Lower leg skin (tissue), 4 donors: ENCODE measurements around the gene TIPARP. TPM values are rescaled to one million over a fixed set of nuclear protein-coding genes. Genes with fewer than 3 reads are reported as not detected.

Experiments used
- DNase-seq, 2 donors: peaks; one replicate each; pipeline ENCODE4 v3.0.0-alpha.2; 2019; ENCODE audit warnings: low spot score in 2 of 2
- H3K4me3 ChIP-seq: fragments of 200-600 bp; sonication (generic); 2 replicates; pipeline ENCODE4 v1.5.1; 2017; ENCODE audit warnings: mild to moderate bottlenecking, low read depth; ENCODE audit not compliant: poor library complexity, severe bottlenecking
- POLR2A ChIP-seq, 2 donors: fragments of 450-650 bp; IDR thresholded peaks; one replicate each; pipeline ENCODE4 v1.6.1; 2016 to 2017; ENCODE audit warnings: antibody characterized with exemption in 2 of 2, mild to moderate bottlenecking in 1 of 2, moderate library complexity in 1 of 2
- WGBS, 2 donors: methylation state at CpG; one replicate each; pipeline ENCODE4 v1.1.5; 2018; 5-methylcytosine and 5-hydroxymethylcytosine counted together
- intact Hi-C: fragments of 100-400 bp; cut with DNase I; formaldehyde crosslinking; loops from one replicate; pipeline ENCODE4 v1.15.0; 2023; ENCODE audit warnings: low total_unique reads
- total RNA-seq, 4 donors: library from RNA; depleted of rRNA; stranded (reverse); fragments of >200 nt; gene quantifications; one replicate each; pipeline ENCODE4 v1.1.0, GENCODE V29; 2016
- TF ChIP-seq, protein P1 (sequence below), 3 donors: fragments of 450-650 bp; IDR thresholded peaks; one replicate each; pipeline ENCODE4 v1.5.1; 2016; ENCODE audit warnings: antibody characterized with exemption in 3 of 3, mild to moderate bottlenecking in 3 of 3, moderate library complexity in 2 of 3

Gene TIPARP
- total RNA-seq, 4 donors from 2014 or later = 59.1 to 70.3 (median 68.5) TPM

DNA sequence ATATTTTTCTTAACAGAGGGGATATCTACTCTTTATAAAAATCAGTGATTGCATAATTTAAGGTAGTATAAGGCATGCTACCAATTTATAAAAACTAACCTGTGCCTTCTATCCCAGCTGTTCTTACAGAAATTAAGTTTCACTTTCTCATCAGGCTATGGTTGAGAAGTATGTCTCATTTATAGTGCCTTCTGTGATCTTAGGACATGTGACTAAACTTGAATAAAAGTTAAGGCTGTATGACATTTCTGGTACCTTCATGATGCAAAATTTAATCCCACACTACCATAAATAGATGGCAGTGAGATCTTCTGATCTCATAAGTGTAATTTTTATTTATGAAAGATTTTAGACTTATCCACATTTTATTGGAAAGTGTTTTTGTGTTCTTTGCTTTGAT, 12.6 kb downstream of the TIPARP start:
- TF ChIP-seq, protein P1, sequence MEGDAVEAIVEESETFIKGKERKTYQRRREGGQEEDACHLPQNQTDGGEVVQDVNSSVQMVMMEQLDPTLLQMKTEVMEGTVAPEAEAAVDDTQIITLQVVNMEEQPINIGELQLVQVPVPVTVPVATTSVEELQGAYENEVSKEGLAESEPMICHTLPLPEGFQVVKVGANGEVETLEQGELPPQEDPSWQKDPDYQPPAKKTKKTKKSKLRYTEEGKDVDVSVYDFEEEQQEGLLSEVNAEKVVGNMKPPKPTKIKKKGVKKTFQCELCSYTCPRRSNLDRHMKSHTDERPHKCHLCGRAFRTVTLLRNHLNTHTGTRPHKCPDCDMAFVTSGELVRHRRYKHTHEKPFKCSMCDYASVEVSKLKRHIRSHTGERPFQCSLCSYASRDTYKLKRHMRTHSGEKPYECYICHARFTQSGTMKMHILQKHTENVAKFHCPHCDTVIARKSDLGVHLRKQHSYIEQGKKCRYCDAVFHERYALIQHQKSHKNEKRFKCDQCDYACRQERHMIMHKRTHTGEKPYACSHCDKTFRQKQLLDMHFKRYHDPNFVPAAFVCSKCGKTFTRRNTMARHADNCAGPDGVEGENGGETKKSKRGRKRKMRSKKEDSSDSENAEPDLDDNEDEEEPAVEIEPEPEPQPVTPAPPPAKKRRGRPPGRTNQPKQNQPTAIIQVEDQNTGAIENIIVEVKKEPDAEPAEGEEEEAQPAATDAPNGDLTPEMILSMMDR (IDR thresholded peaks at IDR 0.05) = no peak
- TF ChIP-seq POLR2A (IDR thresholded peaks at IDR 0.05) = no peak
- intact Hi-C loops = no loop called here

DNA sequence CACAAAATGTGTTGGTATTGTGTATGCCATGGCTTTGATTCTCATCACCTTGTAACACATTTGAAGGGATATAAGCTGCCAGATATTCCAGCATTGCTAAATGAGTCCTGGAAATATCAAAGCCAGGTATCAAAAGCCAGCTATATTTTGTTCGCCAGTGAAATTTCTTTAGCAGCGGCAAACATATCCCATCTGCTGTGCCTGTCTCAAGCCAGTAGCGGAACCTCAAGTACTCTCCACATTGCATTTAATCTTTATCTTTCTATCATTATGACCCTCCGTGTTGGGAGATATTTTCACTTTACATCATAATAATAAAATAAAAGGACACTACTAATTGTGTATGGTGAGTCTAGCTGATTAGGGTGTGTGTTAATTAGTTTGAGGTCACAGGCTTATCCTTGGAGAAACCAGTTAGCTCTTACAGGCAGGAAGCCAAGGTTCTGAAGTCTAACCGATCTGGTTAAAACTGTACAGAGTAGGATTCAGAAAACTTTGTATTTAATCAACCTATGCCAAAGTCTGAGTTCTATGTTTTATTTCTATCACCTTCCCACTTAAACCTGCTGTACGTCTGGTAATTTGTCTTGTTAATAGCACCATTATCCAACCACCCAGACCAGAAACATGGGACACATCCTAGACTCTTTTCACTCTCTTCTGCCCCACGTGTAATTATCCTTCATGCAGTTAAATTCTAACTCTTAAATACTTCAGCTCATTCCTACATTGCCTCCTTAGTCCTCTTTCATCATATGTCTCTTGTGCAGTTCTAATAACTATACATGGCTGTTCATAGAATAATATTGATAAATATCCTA, 14.5 kb downstream of the TIPARP start:
- intact Hi-C loops = no loop called here
- H3K4me3 ChIP-seq = no peak overlapping the region
- TF ChIP-seq, protein P1 (IDR thresholded peaks at IDR 0.05) = no peak
- TF ChIP-seq POLR2A (IDR thresholded peaks at IDR 0.05) = no peak
- WGBS, 2 donors = 80 to 81% methylated on average over 7 of the region's 7 CpGs
- DNase-seq = no peak

More for the DNA sequence above, 12.6 kb downstream of the TIPARP start:
- no peak for DNase-seq
- H3K4me3 ChIP-seq = no peak overlapping the region

DNA sequence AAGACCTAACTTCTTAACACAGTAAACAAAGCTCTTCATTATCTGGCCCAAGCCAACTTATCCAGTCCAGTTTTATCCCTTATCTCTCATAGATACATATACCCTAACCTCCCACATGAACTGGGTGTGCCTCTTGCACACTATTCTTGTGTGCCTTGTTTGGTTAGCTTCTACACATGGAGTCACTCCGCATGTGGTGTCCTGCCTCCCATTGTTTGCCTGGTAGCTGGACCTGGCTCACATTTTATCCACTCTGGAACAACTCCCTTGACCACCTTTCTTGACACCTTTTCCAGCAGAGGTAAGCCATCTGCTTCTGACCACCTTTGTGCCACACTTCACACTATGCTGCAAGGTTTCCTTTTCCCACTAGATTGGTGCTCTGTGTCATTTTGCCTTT, 15.2 kb downstream of the TIPARP start:
- WGBS, 2 donors = 0% methylated on average over 1 of the region's 1 CpG
- TF ChIP-seq, protein P1 (IDR thresholded peaks at IDR 0.05) = no peak
- TF ChIP-seq POLR2A (IDR thresholded peaks at IDR 0.05) = no peak
- H3K4me3 ChIP-seq = no peak overlapping the region
- DNase-seq = no peak
- intact Hi-C loops = no loop called here

DNA sequence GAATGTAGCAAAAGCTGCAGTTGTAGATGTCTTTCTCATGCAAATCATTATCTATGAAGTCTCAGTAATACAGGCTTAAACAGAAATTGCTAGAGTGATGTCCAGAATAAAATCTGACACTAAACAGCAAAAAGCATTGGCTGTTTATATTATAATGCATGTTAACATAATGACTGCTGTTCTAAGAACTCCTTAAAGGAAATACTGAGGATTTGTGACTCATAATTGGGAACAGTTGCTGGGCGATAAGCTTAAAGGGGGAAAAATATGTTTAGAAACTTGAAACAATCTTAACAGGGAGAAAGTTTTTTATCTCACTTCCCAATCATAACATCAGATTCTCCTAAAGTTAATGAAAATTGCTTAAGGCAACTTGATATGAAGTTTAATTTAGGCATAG, 17.5 kb downstream of the TIPARP start:
- intact Hi-C loops = no loop called here
- no peak overlapping the region for H3K4me3 ChIP-seq
- WGBS, 2 donors = 10 to 17% methylated on average over 1 of the region's 1 CpG
- no peak for DNase-seq
- TF ChIP-seq, protein P1 (IDR thresholded peaks at IDR 0.05) = no peak
- no peak for TF ChIP-seq POLR2A (IDR thresholded peaks at IDR 0.05)

DNA sequence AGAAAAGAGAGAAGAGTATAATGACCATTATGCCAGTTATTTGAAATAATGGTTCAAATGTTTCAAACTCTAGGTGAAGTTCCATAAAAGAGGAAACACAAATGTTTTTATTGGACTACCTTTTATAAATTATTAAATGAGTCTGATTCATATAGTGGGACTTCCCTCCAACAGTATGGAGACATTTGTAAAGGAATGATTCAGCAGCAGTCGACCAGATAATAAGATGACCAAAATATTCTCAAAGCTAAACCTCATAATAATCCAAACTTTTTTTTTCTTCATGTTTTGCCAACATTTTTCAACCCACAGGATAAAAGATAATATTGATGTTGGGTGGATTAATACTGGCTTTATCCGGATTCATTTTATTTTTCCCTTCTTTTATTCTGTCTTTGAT, 18.8 kb downstream of the TIPARP start:
- H3K4me3 ChIP-seq = no peak overlapping the region
- no peak for DNase-seq
- TF ChIP-seq, protein P1 (IDR thresholded peaks at IDR 0.05) = no peak
- TF ChIP-seq POLR2A (IDR thresholded peaks at IDR 0.05) = no peak
- 36 to 44% methylated on average over 2 of the region's 2 CpGs for WGBS, 2 donors
- intact Hi-C loops = no loop called here

DNA sequence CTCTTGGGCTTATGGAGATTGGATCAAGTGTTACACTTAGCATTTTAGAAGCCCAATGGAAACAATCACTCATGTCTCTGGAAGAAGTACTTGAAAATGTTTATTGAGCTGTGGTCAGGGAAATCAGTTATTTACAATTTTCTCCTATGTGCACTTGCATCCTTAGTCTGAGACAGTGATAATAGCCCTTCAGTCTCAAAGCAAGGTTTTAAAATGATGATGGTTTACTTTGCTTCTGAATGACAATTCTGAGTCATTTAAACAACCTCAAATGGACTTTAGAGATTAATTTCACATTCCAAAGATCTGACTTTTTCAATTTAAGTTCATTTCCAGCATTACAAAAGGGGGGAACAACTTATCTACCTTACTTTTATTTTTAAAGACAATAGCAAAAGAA, 20.1 kb downstream of the TIPARP start:
- no peak for DNase-seq
- TF ChIP-seq, protein P1 (IDR thresholded peaks at IDR 0.05) = no peak
- TF ChIP-seq POLR2A (IDR thresholded peaks at IDR 0.05) = no peak
- intact Hi-C loops = no loop called here
- no peak overlapping the region for H3K4me3 ChIP-seq
